ENCODE results near the gene ZSCAN21. TPM values are rescaled to one million over a fixed set of nuclear protein-coding genes. Genes with fewer than 3 reads are reported as not detected.

Gene ZSCAN21
- total and polyA plus RNA-seq, 2 donors from 2014 or later, result 10.8 to 12.4 TPM

DNA sequence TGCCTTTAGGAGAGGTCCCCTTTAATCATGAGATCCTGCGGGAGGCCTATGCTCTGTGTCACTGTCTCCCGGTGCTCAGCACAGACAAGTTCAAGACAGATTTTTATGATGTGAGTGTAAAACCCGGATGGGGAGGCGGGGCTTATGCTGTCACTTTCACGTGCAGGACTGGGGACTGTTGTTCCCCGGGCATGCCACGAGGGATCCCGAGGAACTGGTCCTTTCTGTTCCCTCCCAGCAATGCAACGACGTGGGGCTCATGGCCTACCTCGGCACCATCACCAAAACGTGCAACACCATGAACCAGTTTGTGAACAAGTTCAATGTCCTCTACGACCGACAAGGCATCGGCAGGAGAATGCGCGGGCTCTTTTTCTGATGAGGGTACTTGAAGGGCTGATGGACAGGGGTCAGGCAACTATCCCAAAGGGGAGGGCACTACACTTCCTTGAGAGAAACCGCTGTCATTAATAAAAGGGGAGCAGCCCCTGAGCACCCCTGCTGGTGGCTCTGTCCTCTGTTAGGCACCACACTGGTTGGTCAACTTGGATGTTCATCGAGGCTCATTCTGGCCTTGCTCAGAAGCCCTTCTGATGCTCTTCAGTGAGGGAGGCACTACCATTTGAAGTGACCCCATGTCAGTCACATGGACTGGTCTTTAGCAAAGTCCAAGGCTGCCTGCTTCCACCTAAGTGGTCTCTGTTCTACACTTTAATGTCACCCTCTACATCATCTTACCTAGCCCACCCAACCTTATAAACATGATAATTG lies 42.0 kb downstream of the ZSCAN21 start:
- H3K9ac ChIP-seq (ENCODE audit: low read length in 3 of 3), result no peak overlapping the region
- no peak for FAIRE-seq
- peaks cover 0 to 7% (median 4%) of the 10 kb centered on the region in 3 donors for H3K4me1 ChIP-seq (ENCODE audit: control insufficient read depth in 2 of 3, insufficient read depth in 2 of 3, low read depth in 1 of 3, low read length in 3 of 3)

DNA sequence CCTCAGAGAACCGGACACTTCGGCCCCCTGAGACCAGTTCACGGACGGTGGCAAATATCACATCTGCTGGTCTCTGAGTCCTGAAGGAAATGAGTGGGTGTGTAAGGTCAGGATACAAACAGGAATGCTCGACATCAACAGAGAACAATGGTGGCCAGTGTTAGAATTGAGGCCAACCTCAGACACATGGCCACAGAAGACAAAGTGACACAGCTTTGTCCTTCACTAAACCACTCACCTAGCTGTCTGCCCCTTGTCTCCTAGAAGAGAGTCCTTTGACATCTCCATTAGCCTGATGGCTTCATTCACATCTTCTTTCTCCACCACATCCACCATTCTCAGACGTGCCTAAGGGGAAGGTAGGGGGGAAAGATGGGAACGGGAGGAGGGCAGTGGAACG lies 43.5 kb downstream of the ZSCAN21 start:
- peaks cover 0 to 7% (median 4%) of the 10 kb centered on the region in 3 donors for H3K4me1 ChIP-seq (ENCODE audit: control insufficient read depth in 2 of 3, insufficient read depth in 2 of 3, low read depth in 1 of 3, low read length in 3 of 3)
- intact Hi-C loops (cut with DNase I), result no loop called here
- no peaks in the 10 kb centered on the region for H3K27me3 ChIP-seq (ENCODE audit: control insufficient read depth, insufficient read depth, low read length)
- no peak overlapping the region for H3K4me3 ChIP-seq (ENCODE audit: low read length in 3 of 3)
- TF ChIP-seq, protein P1, sequence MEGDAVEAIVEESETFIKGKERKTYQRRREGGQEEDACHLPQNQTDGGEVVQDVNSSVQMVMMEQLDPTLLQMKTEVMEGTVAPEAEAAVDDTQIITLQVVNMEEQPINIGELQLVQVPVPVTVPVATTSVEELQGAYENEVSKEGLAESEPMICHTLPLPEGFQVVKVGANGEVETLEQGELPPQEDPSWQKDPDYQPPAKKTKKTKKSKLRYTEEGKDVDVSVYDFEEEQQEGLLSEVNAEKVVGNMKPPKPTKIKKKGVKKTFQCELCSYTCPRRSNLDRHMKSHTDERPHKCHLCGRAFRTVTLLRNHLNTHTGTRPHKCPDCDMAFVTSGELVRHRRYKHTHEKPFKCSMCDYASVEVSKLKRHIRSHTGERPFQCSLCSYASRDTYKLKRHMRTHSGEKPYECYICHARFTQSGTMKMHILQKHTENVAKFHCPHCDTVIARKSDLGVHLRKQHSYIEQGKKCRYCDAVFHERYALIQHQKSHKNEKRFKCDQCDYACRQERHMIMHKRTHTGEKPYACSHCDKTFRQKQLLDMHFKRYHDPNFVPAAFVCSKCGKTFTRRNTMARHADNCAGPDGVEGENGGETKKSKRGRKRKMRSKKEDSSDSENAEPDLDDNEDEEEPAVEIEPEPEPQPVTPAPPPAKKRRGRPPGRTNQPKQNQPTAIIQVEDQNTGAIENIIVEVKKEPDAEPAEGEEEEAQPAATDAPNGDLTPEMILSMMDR (IDR thresholded peaks at IDR 0.05; ENCODE audit: borderline replicate concordance, extremely low read depth, insufficient read depth), result no peak
- DNase-seq (no peak), FAIRE-seq (no peak)
- H3K9ac ChIP-seq (ENCODE audit: low read length in 3 of 3), result no peak overlapping the region
- peaks cover 19 to 67% (median 43%) of the 10 kb centered on the region in 3 donors for H3K36me3 ChIP-seq (ENCODE audit: control insufficient read depth in 2 of 3, insufficient read depth in 3 of 3, low read length in 3 of 3)
- no peaks in the 10 kb centered on the region for H3K9me3 ChIP-seq (ENCODE audit: control insufficient read depth in 2 of 3, insufficient read depth in 1 of 3, low read length in 3 of 3)
- H3K27ac ChIP-seq (ENCODE audit: low read depth in 2 of 2, low read length in 2 of 2), result no peak overlapping the region

More for the DNA sequence above, 42.0 kb downstream of the ZSCAN21 start:
- TF ChIP-seq, protein P1 (IDR thresholded peaks at IDR 0.05; ENCODE audit: borderline replicate concordance, extremely low read depth, insufficient read depth), result no peak
- no peaks in the 10 kb centered on the region for H3K9me3 ChIP-seq (ENCODE audit: control insufficient read depth in 2 of 3, insufficient read depth in 1 of 3, low read length in 3 of 3)
- no peaks in the 10 kb centered on the region for H3K27me3 ChIP-seq (ENCODE audit: control insufficient read depth, insufficient read depth, low read length)
- H3K36me3 ChIP-seq (ENCODE audit: control insufficient read depth in 2 of 3, insufficient read depth in 3 of 3, low read length in 3 of 3), result peaks cover 10 to 54% (median 32%) of the 10 kb centered on the region in 3 donors
- H3K27ac ChIP-seq (ENCODE audit: low read depth in 2 of 2, low read length in 2 of 2), result no peak overlapping the region
- DNase-seq, result no peak
- H3K4me3 ChIP-seq (ENCODE audit: low read length in 3 of 3), result no peak overlapping the region
- intact Hi-C loops (cut with DNase I), result no loop called here

DNA sequence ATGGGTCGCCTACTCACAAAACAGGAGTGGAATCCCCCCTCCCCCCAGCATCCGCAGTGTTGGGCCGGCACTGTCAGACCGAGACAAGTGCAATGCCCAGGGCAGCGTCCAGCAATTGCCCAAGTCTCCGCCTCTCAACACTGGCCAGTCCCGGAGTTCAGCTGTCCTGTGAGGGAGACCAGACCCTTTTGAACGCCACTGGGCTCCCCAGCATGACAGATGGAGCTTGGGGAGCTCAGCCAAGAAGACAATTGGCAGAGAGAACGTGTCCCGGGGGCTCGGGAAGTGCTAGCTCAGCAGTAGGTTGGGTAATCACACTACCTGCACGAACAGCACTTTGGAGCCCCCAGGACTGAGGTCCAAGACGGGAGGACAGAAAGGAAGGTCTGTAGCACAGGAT lies 43.9 kb downstream of the ZSCAN21 start:
- peaks cover 0 to 4% (median 4%) of the 10 kb centered on the region in 3 donors for H3K4me1 ChIP-seq (ENCODE audit: control insufficient read depth in 2 of 3, insufficient read depth in 2 of 3, low read depth in 1 of 3, low read length in 3 of 3)
- TF ChIP-seq, protein P1 (IDR thresholded peaks at IDR 0.05; ENCODE audit: borderline replicate concordance, extremely low read depth, insufficient read depth), result no peak
- no peak overlapping the region for H3K27ac ChIP-seq (ENCODE audit: low read depth in 2 of 2, low read length in 2 of 2)
- no peak overlapping the region for H3K4me3 ChIP-seq (ENCODE audit: low read length in 3 of 3)
- H3K9me3 ChIP-seq (ENCODE audit: control insufficient read depth in 2 of 3, insufficient read depth in 1 of 3, low read length in 3 of 3), result no peaks in the 10 kb centered on the region
- no peaks in the 10 kb centered on the region for H3K27me3 ChIP-seq (ENCODE audit: control insufficient read depth, insufficient read depth, low read length)
- peaks cover 22 to 71% (median 48%) of the 10 kb centered on the region in 3 donors for H3K36me3 ChIP-seq (ENCODE audit: control insufficient read depth in 2 of 3, insufficient read depth in 3 of 3, low read length in 3 of 3)
- DNase-seq, result no peak
- no peak overlapping the region for H3K9ac ChIP-seq (ENCODE audit: low read length in 3 of 3)
- intact Hi-C loops (cut with DNase I), result no loop called here
- no peak for FAIRE-seq

Measured in kidney (tissue), 14 donors.